ENCODE results near the gene PPP1R26. TPM values are rescaled to one million over a fixed set of nuclear protein-coding genes. Genes with fewer than 3 reads are reported as not detected.
"Not testable (repeated sequence)": the region's sequence is repeated elsewhere in the genome, so short reads cannot be mapped to it uniquely, and the experiment has no call there.

The PPP1R26 gene
- total and polyA plus RNA-seq, 2 experiments from 2014 or later: 10.7 to 49.8 TPM

DNA sequence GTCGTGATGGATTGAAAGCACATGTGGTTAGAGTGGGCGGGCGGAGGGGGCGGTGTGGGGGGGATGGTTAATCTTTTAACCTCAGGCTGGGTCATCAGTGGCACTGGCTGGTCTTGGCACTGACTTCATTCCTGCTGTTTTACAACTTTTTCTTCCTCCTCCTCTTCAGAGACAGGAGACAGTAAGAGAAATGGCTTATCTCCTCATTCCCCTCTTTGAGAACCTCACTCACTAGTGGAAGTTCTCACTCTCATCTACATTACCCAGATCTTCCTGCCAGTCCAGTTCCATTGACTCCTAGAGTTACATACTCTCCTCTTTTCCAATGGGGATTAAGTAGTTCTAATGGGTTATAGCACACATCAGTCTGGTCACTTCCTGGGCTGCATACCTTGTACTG lies 42.3 kb upstream of the PPP1R26 start:
- ATAC-seq (no peak), DNase-seq (ENCODE audit: low spot score) (no peak)
- Histone ChIP-seq H3K36me3 (ENCODE audit: insufficient read depth) (no peaks in the 10 kb centered on the region), H3K4me1 (ENCODE audit: insufficient read depth) (no peaks in the 10 kb centered on the region), H3F3A (replicated peaks; ENCODE audit: low read depth) (no peaks in the 10 kb centered on the region), H3K79me2 (replicated peaks; ENCODE audit: insufficient read depth) (no peaks in the 10 kb centered on the region), H3K4me2 (no peak overlapping the region), H3K27me3 (ENCODE audit: insufficient read depth) (no peaks in the 10 kb centered on the region), H3K9me2 (ENCODE audit: insufficient read depth) (no peaks in the 10 kb centered on the region), H3K27ac (ENCODE audit: low read depth) (no peak overlapping the region), H3K4me3 (no peak overlapping the region), H4K20me1 (replicated peaks; ENCODE audit: insufficient read depth) (no peaks in the 10 kb centered on the region), H2AFZ (no peak overlapping the region)
- no peak overlapping the region for H3K27ac Mint-ChIP-seq
- peaks cover 5% of the 10 kb centered on the region for H3K27me3 Mint-ChIP-seq (ENCODE audit: insufficient read depth, low read depth, poor library complexity)
- H3K4me3 Mint-ChIP-seq: no peak overlapping the region
- peaks cover 15% of the 10 kb centered on the region; the same call in 2 of the 3 replicates for H3K36me3 Mint-ChIP-seq (ENCODE audit: low read depth)
- H3K4me1 Mint-ChIP-seq: peaks cover 8% of the 10 kb centered on the region; the same call in 2 of the 3 replicates
- TF ChIP-seq CREB1 (CRISPR knock-in tag; IDR thresholded peaks at IDR 0.05; ENCODE audit: low read depth) (no peak), ZNF114 (CRISPR knock-in tag; IDR thresholded peaks at IDR 0.05) (no peak)
- H3K9me3 Mint-ChIP-seq: peaks cover 43% of the 10 kb centered on the region

DNA sequence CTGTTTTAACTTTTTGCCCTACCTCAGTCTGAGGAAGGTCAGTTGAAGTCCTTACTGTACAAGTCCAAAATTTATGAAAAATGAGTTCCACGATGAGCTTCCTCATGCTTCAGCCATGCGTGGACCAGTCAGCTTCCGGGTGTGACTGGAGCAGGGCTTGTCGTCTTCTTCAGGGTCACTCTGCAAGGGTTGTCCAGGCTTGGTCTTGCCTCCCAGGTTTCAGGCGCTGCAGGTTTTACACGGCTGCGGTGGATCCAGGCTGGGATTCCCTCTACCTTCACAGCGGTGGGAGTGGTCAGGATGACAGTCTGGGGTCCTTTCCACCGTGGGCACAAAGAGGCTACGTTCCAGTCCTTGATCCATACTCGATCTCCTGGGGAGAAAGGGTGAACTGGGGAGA lies 41.9 kb upstream of the PPP1R26 start:
- not testable (repeated sequence) for H4K20me1 ChIP-seq (replicated peaks; ENCODE audit: insufficient read depth); H3K27me3 ChIP-seq (ENCODE audit: insufficient read depth); H3K79me2 ChIP-seq (replicated peaks; ENCODE audit: insufficient read depth); H2AFZ ChIP-seq; ATAC-seq; H3K27ac ChIP-seq (ENCODE audit: low read depth); H3K36me3 ChIP-seq (ENCODE audit: insufficient read depth); DNase-seq (ENCODE audit: low spot score); H3K4me3 Mint-ChIP-seq; H3K4me1 ChIP-seq (ENCODE audit: insufficient read depth); H3K4me3 ChIP-seq; H3F3A ChIP-seq (replicated peaks; ENCODE audit: low read depth); H3K27me3 Mint-ChIP-seq (ENCODE audit: insufficient read depth, low read depth, poor library complexity); H3K4me2 ChIP-seq; H3K9me2 ChIP-seq (ENCODE audit: insufficient read depth); H3K27ac Mint-ChIP-seq
- H3K4me1 Mint-ChIP-seq: peaks cover 12% of the 10 kb centered on the region; the same call in 2 of the 3 replicates
- H3K9me3 Mint-ChIP-seq: peaks cover 40% of the 10 kb centered on the region
- H3K36me3 Mint-ChIP-seq (ENCODE audit: low read depth): peaks cover 15% of the 10 kb centered on the region; the same call in 2 of the 3 replicates

- H3K9me2 ChIP-seq (ENCODE audit: insufficient read depth); H3K4me3 Mint-ChIP-seq; H2AFZ ChIP-seq; ATAC-seq; H3K4me2 ChIP-seq; H3K27me3 ChIP-seq (ENCODE audit: insufficient read depth); H3K79me2 ChIP-seq (replicated peaks; ENCODE audit: insufficient read depth); H3K27me3 Mint-ChIP-seq (ENCODE audit: insufficient read depth, low read depth, poor library complexity); H4K20me1 ChIP-seq (replicated peaks; ENCODE audit: insufficient read depth); H3K27ac ChIP-seq (ENCODE audit: low read depth); H3K27ac Mint-ChIP-seq; H3K4me1 ChIP-seq (ENCODE audit: insufficient read depth); H3F3A ChIP-seq (replicated peaks; ENCODE audit: low read depth); H3K4me3 ChIP-seq; H3K36me3 ChIP-seq (ENCODE audit: insufficient read depth): not testable (repeated sequence)
- Mint-ChIP-seq H3K36me3 (ENCODE audit: low read depth) (peaks cover 13% of the 10 kb centered on the region; the same call in 2 of the 3 replicates), H3K9me3 (peaks cover 35% of the 10 kb centered on the region), H3K4me1 (peaks cover 12% of the 10 kb centered on the region; the same call in 2 of the 3 replicates)
- peak; percentile 60 for DNase-seq (ENCODE audit: low spot score)
- TF ChIP-seq, protein P1, sequence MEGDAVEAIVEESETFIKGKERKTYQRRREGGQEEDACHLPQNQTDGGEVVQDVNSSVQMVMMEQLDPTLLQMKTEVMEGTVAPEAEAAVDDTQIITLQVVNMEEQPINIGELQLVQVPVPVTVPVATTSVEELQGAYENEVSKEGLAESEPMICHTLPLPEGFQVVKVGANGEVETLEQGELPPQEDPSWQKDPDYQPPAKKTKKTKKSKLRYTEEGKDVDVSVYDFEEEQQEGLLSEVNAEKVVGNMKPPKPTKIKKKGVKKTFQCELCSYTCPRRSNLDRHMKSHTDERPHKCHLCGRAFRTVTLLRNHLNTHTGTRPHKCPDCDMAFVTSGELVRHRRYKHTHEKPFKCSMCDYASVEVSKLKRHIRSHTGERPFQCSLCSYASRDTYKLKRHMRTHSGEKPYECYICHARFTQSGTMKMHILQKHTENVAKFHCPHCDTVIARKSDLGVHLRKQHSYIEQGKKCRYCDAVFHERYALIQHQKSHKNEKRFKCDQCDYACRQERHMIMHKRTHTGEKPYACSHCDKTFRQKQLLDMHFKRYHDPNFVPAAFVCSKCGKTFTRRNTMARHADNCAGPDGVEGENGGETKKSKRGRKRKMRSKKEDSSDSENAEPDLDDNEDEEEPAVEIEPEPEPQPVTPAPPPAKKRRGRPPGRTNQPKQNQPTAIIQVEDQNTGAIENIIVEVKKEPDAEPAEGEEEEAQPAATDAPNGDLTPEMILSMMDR (conservative IDR thresholded peaks at IDR 0.05; ENCODE audit: low read depth in 2 of 2): peak; percentile 44 to 66
Measured at GRCh38 chr9:135438581-135439232, 40.9 kb upstream of the PPP1R26 start.

DNA sequence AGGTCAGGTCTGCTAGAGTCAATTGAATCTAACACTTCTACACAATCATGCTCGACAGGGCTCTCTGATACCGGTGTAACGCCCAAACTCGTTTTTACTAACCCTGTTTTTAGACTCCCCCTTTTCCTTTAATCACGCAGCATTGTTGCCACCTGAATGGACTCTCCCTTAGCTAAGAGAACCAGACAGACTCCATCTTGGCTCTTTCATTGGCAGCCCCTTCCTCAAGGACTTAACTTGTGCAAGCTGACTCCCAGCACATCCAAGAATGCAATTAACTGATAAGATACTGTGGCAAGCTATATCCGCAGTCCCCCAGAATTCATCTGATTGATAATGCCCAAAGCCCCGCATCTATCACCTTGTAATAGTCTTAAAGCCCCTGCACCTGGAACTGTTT lies 40.1 kb upstream of the PPP1R26 start:
- not testable (repeated sequence) for DNase-seq (ENCODE audit: low spot score); H3K27ac ChIP-seq (ENCODE audit: low read depth); H2AFZ ChIP-seq; H3K4me1 ChIP-seq (ENCODE audit: insufficient read depth); H3K4me2 ChIP-seq; ATAC-seq; H3K9me2 ChIP-seq (ENCODE audit: insufficient read depth); H3F3A ChIP-seq (replicated peaks; ENCODE audit: low read depth); H3K4me3 Mint-ChIP-seq; H3K79me2 ChIP-seq (replicated peaks; ENCODE audit: insufficient read depth); H3K27ac Mint-ChIP-seq; H3K27me3 Mint-ChIP-seq (ENCODE audit: insufficient read depth, low read depth, poor library complexity); H3K36me3 ChIP-seq (ENCODE audit: insufficient read depth); H3K27me3 ChIP-seq (ENCODE audit: insufficient read depth); H4K20me1 ChIP-seq (replicated peaks; ENCODE audit: insufficient read depth); H3K4me3 ChIP-seq
- H3K4me1 Mint-ChIP-seq: peaks cover 12% of the 10 kb centered on the region; the same call in 2 of the 3 replicates
- H3K9me3 Mint-ChIP-seq: peaks cover 33% of the 10 kb centered on the region
- H3K36me3 Mint-ChIP-seq (ENCODE audit: low read depth): peaks cover 12% of the 10 kb centered on the region; the same call in 2 of the 3 replicates

Data from GM23338 (cell line).